Transverse colon (tissue), 3 donors: ENCODE measurements around the gene LRRC37B.
"Not testable (repeated sequence)": the region's sequence is repeated elsewhere in the genome, so short reads cannot be mapped to it uniquely, and the experiment has no call there.

ENCODE experiments used
- CTCF ChIP-seq, 5 experiments: fragments of 200-600 bp in 3 of 5; fragments of 450-650 bp in 2 of 5; sonication (generic) in 3 of 5; IDR thresholded peaks; 1 replicate in 2 of 5; 2 replicates in 3 of 5; pipeline ENCODE4 v1.5.1; 2016 to 2017; ENCODE audit warnings: antibody characterized with exemption in 5 of 5, inconsistent platforms in 3 of 5, mild to moderate bottlenecking in 2 of 5, moderate library complexity in 1 of 5
- POLR2A ChIP-seq: fragments of 450-650 bp; IDR thresholded peaks from one replicate; pipeline ENCODE4 v1.6.1; 2016; ENCODE audit warnings: antibody characterized with exemption, mild to moderate bottlenecking, moderate library complexity

GRCh38 chr17:32061840-32062239 lies 54.7 kb downstream of the LRRC37B start:
- TF ChIP-seq CTCF (IDR thresholded peaks at IDR 0.05); POLR2A: not testable (repeated sequence)
